B cell (primary cell): Measurements from ENCODE around the gene SPAG7. TPM values are rescaled to one million over a fixed set of nuclear protein-coding genes. Genes with fewer than 3 reads are reported as not detected.
A peak's percentile ranks its signal among the peaks of the same experiment; 100 is the strongest.

ENCODE experiments used
- ATAC-seq: fragments of 200-7000 bp; cut with Tn5 transposase; one replicate; pipeline ENCODE4 v1.10.0; 2021; ENCODE audit warnings: low read depth, mild to moderate bottlenecking, moderate number of reproducible peaks, moderate library complexity
- CTCF ChIA-PET: fragments of 350-600 bp; sonication (Branson Sonifier 250); formaldehyde crosslinking; loops from one replicate; lab custom pipeline; 2021; ENCODE audit warnings: antibody characterized with exemption, inconsistent platforms; lab: Charles Lee
- POLR2A ChIA-PET: fragments of 350-600 bp; sonication (Branson Sonifier 250); formaldehyde crosslinking; loops from one replicate; lab custom pipeline; 2021; ENCODE audit warnings: antibody characterized with exemption; lab: Charles Lee
- DNase-seq: peaks from one replicate; pipeline ENCODE4 v3.0.0; 2013
- H2AFZ ChIP-seq: 2 replicates; pipeline ENCODE4 v1.6.1; 2012; ENCODE audit warnings: mild to moderate bottlenecking, low read depth, low read length; ENCODE audit not compliant: insufficient read depth, poor library complexity, severe bottlenecking
- H3K27ac ChIP-seq, 2 donors: 1 replicate in 1 of 2; 2 replicates in 1 of 2; pipeline ENCODE4 v1.5.1; 2012 to 2013; ENCODE audit warnings: low read length in 2 of 2, mild to moderate bottlenecking in 2 of 2, moderate library complexity in 1 of 2
- H3K27me3 ChIP-seq, 4 experiments: fragments of 200-600 bp in 1 of 4; sonication (generic) in 1 of 4; replicated peaks in 1 of 4; 1 replicate in 2 of 4; 2 replicates in 2 of 4; pipeline versions ENCODE4 v1.6.1 to v1.7.0; 2013 to 2016; ENCODE audit warnings: low read length in 3 of 4, mild to moderate bottlenecking in 2 of 4, mixed read lengths in 1 of 4, moderate library complexity in 1 of 4; ENCODE audit not compliant: insufficient read depth in 4 of 4, control insufficient read depth in 3 of 4; ENCODE audit errors: control extremely low read depth in 1 of 4
- H3K36me3 ChIP-seq, 2 experiments: replicated peaks in 1 of 2; 1 replicate in 1 of 2; 2 replicates in 1 of 2; pipeline versions ENCODE4 v1.6.1 to v1.7.1; 2013; ENCODE audit warnings: low read length in 1 of 2; ENCODE audit not compliant: insufficient read depth in 2 of 2, control insufficient read depth in 1 of 2; ENCODE audit errors: control extremely low read depth in 1 of 2, extremely low read depth in 1 of 2
- H3K4me1 ChIP-seq, 2 donors: fragments of 200-600 bp in 1 of 2; sonication (generic) in 1 of 2; 1 replicate in 1 of 2; 2 replicates in 1 of 2; pipeline versions ENCODE4 v1.5.1 to v1.6.1; 2013 to 2017; ENCODE audit warnings: low read length in 2 of 2; ENCODE audit not compliant: control insufficient read depth in 2 of 2, insufficient read depth in 2 of 2
- H3K4me2 ChIP-seq: replicated peaks from 2 replicates; pipeline ENCODE3; 2012; ENCODE audit warnings: mild to moderate bottlenecking, low read depth, low read length; ENCODE audit not compliant: poor library complexity, severe bottlenecking
- H3K4me3 ChIP-seq, 5 experiments: fragments of 200-600 bp in 1 of 5; sonication (generic) in 1 of 5; 1 replicate in 3 of 5; 2 replicates in 2 of 5; pipeline versions ENCODE4 v1.5.1 to v1.7.0; 2011 to 2016; ENCODE audit warnings: low read length in 4 of 5, mild to moderate bottlenecking in 4 of 5, low read depth in 2 of 5, control low read depth in 1 of 5, moderate library complexity in 1 of 5; ENCODE audit not compliant: insufficient read depth in 1 of 5; ENCODE audit errors: control extremely low read depth in 1 of 5, extremely low read depth in 1 of 5
- H3K79me2 ChIP-seq: fragments of 200-600 bp; sonication (generic); one replicate; pipeline ENCODE4 v1.6.0; 2016; ENCODE audit warnings: low read length; ENCODE audit not compliant: control insufficient read depth, insufficient read depth
- H3K9ac ChIP-seq: fragments of 200-600 bp; sonication (generic); 2 replicates; pipeline ENCODE4 v1.6.1; 2017; ENCODE audit warnings: mild to moderate bottlenecking, low read length, moderate library complexity
- H3K9me3 ChIP-seq, 3 donors: one replicate each; pipeline versions ENCODE4 v1.6.1 to v1.7.1; 2013; ENCODE audit warnings: low read length in 2 of 3; ENCODE audit not compliant: control insufficient read depth in 2 of 3, insufficient read depth in 1 of 3; ENCODE audit errors: control extremely low read depth in 1 of 3
- H4K20me1 ChIP-seq: 2 replicates; pipeline ENCODE4 v1.6.0; 2012; ENCODE audit warnings: mild to moderate bottlenecking, low read length; ENCODE audit not compliant: insufficient read depth, control insufficient read depth, poor library complexity, severe bottlenecking
- H3K27ac Mint-ChIP-seq: one replicate; pipeline ENCODE4 v1.8.0; 2021; ENCODE audit warnings: mixed read lengths
- H3K27me3 Mint-ChIP-seq: one replicate; pipeline ENCODE4 v1.8.0; 2021; ENCODE audit warnings: mixed read lengths
- H3K4me1 Mint-ChIP-seq: one replicate; pipeline ENCODE4 v1.8.0; 2021; ENCODE audit warnings: mixed read lengths
- H3K4me3 Mint-ChIP-seq: one replicate; pipeline ENCODE4 v1.8.0; 2021; ENCODE audit warnings: mixed read lengths
- H3K9me3 Mint-ChIP-seq: one replicate; pipeline ENCODE4 v1.8.0; 2022; ENCODE audit warnings: mixed read lengths; ENCODE audit not compliant: insufficient read depth
- CTCF ChIP-seq: fragments of 200-600 bp; IDR thresholded peaks from one replicate; pipeline ENCODE4 v1.8.0; 2022; ENCODE audit warnings: antibody characterized with exemption, mild to moderate bottlenecking
- EZH2 ChIP-seq: IDR thresholded peaks from 2 replicates; pipeline ENCODE4 v1.6.1; 2012; ENCODE audit warnings: borderline replicate concordance, low read depth, mild to moderate bottlenecking, moderate library complexity, low read length; ENCODE audit not compliant: insufficient read depth, poor library complexity, severe bottlenecking
- WGBS: methylation state at CpG from one replicate; pipeline ENCODE4 v1.1.5; 2013; ENCODE audit warnings: missing lambda C conversion rate; ENCODE audit not compliant: insufficient coverage; 5-methylcytosine and 5-hydroxymethylcytosine counted together
- intact Hi-C: fragments of 100-400 bp; cut with micrococcal nuclease; formaldehyde crosslinking; loops from one replicate; pipeline ENCODE4 v1.10.0; 2022
- polyA plus RNA-seq: library from polyadenylated mRNA; depleted of rRNA; stranded (reverse); fragments of >200 nt; gene quantifications from 2 replicates; pipeline ENCODE4 v1.2.3, GENCODE V29; 2012
- total RNA-seq, 2 donors: library from RNA; stranded (reverse); fragments of 120-200 nt in 1 of 2; gene quantifications; 1 replicate in 1 of 2; 2 replicates in 1 of 2; pipeline versions ENCODE4 v1.2.3 to v1.2.4, GENCODE V29; 2013 to 2022

The SPAG7 gene
- total and polyA plus RNA-seq, 2 donors (not counting 1 experiment from before 2014, with no cell fraction given): 43.4 to 52.5 TPM

DNA sequence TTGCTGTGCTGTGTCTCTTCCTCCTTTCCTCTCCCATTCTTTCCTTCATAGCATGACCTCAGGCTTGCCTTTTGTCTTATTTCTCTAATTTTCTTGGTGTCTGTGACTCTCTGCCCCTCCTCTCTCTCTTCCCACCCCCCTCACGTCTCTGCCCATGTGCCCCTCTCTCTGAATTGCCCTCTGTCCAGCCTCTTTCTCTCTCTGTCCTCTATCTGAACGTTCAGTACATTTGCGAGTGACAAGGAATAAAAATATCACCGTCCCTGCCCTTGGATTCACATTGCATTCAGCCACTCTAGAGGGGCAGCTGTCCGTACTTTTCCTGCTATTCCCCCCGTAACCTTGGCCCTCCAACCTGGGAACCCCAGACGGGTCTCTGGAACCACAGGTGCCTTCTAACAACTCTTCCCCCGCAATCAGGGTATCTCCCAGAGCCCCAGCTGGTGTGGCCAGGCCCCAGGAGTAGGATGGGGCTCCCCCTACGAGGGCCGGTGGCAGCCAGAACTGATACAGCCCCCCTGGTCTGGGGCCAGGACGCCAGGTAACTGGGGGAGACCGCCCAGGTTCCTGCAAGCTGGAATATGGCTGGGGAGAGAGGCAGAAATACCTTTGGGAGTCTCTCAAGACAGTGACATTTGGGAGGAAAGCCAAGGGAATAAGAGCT, 31.9 kb upstream of the SPAG7 start:
- TF ChIP-seq EZH2 (no peak), CTCF (no peak)
- Histone ChIP-seq H3K4me1 (peaks cover 22 to 26% of the 10 kb centered on the region in 2 donors), H3K79me2 (no peaks in the 10 kb centered on the region), H3K9me3 (no peaks in the 10 kb centered on the region), H3K4me3 (peak overlapping the region in 2 of 5 experiments; percentile 67 to 73), H3K4me2 (peak overlapping the region; percentile 97), H3K36me3 (peaks cover 0 to 13% of the 10 kb centered on the region in 2 experiments), H4K20me1 (peaks cover 8% of the 10 kb centered on the region), H3K9ac (peak overlapping the region; percentile 75), H3K27ac (no peak overlapping the region), H3K27me3 (peaks cover 0 to 19% (median 2%) of the 10 kb centered on the region in 4 experiments), H2AFZ (no peak overlapping the region)
- peaks cover 21% of the 10 kb centered on the region for H3K4me1 Mint-ChIP-seq
- ATAC-seq (no peak), DNase-seq (no peak)
- H3K9me3 Mint-ChIP-seq: no peaks in the 10 kb centered on the region
- peak overlapping the region; percentile 83 for H3K4me3 Mint-ChIP-seq
- intact Hi-C loops: loop anchor here (5.0 kb wide), 2 partner anchors 33 to 63 kb away; no protein-coding TSS in a partner anchor
- ChIA-PET POLR2A (interaction anchor here (3.1 kb wide), 1 partner anchor 51 kb away, joined by 16 read pairs; the partner anchor contains the start of gene PFN1), CTCF (interaction anchor here (0.7 to 3.5 kb wide), 3 partner anchors 12 to 62 kb away, joined by 4 to 26 read pairs (median 4); partner anchors contain the start of gene CAMTA2)
- peak overlapping the region; percentile 72 for H3K27ac Mint-ChIP-seq
- 76% methylated on average over 10 of the region's 12 CpGs for WGBS
- H3K27me3 Mint-ChIP-seq: no peaks in the 10 kb centered on the region
